Frontal cortex (tissue), 4 donors: Measurements from ENCODE around the gene HEATR9. TPM values are rescaled to one million over a fixed set of nuclear protein-coding genes. Genes with fewer than 3 reads are reported as not detected.
"Not testable (repeated sequence)": the region's sequence is repeated elsewhere in the genome, so short reads cannot be mapped to it uniquely, and the experiment has no call there.

Source experiments
- DNase-seq, 2 donors: peaks; one replicate each; pipeline ENCODE4 v3.0.0; 2012; ENCODE audit warnings: low spot score in 2 of 2
- FAIRE-seq: peaks from 2 replicates; lab custom pipeline; 2012; peaks lifted over from hg19 to GRCh38; lab: Jason Lieb, UNC
- total RNA-seq: library from RNA; depleted of rRNA; stranded (reverse); fragments of >200 nt; gene quantifications from one replicate; pipeline ENCODE4 v1.2.3, GENCODE V29; 2014
- donor health status: control.
- donor health status: control.
- donor health status: control.

Gene HEATR9, protein sequence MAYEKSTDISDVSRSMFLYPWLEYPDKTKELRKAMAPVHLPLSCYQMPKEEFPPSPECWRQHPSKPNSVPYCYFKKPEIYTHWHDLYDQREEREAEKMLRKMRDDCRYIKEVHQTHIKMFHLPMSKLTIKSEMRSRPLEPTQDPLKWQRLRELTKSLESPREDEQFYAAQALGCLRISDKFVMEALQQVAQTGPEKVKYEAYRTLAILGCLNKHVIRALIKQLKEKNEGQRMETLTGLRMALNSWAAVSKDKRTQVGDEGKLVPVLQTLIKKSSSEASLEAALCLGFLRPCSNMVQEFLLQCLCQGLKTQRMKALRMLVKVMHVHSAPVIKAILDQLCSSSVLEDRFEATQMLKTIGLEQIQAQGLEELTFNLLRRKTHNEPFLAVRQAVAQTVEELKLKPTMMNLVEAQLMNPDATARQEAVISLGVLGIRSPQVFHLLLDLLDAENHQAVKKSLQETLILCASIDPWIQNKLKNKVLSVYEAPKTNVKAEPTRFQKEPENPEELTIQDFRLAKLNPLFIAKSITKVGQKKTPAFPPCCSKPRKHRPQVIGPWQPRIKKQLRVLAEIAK
- total RNA-seq: not detected

DNA sequence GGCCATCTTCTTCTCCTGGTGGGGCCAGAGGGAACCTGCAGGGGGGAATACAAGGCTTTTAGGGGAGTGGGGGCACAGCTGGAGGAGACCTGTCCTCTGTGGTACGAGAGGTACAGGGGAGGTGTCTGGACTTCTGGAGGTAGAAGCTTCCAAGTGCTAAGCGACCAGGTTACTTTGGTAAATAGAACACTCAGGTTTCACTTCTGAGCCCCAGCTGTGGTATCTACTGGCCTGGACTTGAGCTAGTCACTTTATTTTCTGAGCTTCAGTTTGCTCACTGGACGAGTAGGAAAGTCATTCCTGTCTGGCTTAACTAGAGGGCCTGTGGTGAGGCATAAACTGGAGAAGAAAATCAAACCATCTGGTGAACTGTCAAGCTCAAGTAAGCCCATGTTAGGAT is at the start of gene HEATR9:
TSS of gene HEATR9 (minus strand) at position 155 of the 400 bp plus-strand sequence. CDS start at position 6, 149 bp downstream.
- FAIRE-seq: no peak
- no peak for DNase-seq

DNA sequence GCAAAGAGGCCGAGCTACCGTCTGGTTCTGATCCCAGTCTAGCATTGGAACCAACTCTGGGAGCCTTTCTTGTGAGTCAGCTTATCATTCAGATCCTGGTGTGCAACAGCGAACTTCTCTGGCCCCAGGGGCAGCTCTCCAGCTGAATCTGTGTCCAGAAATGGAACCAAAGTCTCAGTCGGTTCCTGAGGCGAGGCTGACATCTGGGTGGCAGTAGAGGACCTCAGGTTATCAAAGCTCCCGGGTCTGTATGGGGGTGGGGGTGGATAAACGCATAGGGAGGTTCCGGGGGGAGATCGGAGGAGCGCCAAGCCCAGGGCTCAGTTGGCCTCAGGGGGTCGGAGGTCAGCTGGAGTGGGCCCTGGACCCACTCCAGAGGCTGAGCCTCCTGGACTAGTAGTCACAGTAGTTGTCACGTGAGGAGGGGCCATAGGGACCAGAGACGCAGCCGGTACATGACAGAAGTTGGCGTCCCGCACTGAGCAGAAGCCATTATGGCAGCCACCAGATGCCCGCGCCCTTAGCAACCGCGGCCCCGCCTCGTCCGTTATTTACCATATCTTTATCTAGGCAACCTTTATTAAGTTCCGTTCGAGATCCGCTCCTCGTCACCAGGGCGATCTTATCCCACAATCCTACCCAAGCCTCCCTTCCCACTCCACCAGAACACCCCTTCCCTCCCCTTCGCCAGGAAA is 49.0 kb upstream of the HEATR9 start:
- FAIRE-seq: no peak

DNA sequence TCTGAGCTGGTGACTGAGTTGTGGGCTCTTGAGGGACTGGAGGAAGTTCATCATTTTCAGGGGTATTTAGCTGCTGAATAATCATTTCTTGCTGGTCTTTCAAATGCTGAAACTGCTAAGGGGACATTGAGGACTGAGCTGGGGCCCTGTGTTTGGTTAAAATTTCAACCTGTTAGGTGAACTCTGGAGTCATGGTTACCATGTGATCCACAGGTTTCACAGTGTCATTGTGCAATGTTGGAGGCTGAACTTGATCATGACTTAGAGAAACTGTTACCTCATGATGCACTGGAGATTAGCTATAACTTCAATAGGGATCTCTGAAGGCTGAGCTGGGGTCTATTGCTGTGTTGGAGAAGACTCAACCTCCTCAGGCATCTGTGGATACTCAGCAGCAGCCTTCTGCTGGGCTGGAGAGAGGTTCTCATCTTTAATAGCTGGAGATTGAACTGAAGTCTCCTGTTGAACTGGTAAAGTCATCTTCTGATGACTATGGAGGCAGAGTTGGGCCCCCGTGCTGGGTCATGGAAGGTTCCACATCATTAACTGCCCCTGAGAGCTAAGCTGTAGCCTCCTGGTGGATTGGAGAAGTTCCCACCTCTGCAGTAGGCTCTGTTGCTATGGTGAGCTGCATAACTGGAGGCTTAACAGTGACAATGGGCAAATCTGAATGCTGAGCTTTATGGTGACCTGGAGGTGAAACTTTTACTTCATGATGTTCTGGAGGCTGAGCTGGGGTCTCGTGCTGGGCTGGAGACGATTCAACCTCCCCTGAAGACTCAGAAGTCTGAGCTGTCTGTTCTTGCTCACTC is 46.7 kb upstream of the HEATR9 start:
- FAIRE-seq (no peak), DNase-seq (no peak)

More for the DNA sequence above, 49.0 kb upstream of the HEATR9 start:
- no peak for DNase-seq

DNA sequence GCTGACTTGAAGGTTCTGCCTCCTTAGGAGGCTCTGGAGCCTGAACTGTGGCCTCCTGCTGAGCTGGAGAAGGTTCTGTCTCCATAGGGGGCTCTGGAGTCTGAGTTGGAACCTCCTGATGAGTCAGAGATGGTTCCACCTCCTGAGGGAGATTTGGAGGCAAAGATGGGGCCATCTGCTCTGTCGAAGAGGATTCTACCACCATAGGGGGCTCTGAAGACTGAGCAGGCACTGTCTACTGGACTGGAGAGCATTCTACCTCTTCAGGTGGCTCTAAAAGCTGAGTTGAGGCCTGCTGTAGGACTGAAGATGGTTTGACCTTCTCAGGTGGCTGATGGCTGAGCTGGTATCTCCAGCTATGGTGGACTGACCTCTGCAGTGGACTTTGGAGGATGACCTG is 45.7 kb upstream of the HEATR9 start:
- no peak for DNase-seq
- FAIRE-seq: no peak

DNA sequence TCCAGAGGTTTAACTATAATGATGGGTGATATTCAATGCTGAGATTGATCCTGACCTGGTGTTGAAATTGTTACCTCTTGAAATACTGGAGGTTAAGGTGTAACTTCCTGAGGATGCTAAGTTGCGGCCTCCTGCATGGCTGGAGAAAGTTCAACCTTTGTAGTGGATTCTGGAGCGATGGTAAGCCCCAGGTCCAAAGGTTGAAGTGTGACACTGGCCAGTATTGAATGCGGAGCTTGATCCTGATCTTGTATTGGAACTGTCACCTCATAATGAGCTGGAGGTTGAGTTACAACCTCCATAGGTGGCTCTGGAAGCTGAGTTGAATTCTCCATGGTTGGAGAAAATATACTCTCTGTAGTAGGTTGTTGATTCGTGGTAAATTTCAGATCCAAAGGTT is 44.9 kb upstream of the HEATR9 start:
- no peak for DNase-seq
- no peak for FAIRE-seq

DNA sequence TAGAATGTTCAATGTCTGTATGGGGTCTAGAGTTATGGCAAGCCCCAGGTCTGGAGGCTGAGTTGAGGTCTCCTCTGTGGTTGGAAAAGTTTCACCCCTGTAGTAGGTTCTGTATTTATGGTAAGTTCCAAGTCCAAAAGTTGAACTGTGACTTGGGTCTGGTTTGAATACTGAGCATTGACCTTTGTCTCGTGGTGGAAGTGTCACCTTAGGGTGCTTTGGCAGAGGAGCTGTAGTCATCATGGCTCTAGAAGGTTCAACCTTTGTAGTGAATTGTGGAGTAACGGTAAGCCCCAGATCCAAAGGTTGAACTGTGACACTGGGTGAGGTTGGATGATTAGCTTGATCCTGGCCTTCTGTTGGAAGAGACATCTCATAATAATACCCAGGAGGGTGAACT is 44.3 kb upstream of the HEATR9 start:
- FAIRE-seq: no peak
- no peak for DNase-seq

DNA sequence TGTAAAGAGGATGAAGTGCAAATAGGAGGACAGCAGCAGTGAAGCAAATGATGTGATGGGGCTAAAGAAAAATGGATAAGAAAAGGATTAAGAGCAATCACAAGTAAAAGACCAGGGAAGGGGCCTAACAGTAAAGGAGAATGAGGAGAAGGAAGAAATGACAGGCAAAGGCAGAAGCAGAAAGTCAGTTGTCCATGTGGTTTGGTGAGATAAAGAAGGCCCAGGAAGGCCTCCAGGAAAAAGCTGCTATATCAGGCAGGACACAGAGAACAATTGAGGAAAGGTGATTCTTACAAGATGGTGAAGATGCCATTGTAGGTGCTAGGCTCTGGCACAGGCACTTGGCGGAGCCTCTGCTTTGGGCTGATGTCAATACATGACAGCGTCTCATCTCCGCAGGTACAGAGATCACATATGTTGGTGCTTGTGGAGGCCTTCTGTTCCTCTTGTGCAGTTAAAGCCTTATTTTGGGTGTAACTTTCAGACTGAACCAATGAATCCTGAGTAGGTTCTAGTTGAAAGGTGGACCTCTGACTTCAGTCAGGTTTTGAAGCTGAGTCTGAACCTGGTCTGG is 43.7 kb upstream of the HEATR9 start:
- DNase-seq (no peak), FAIRE-seq (no peak)

DNA sequence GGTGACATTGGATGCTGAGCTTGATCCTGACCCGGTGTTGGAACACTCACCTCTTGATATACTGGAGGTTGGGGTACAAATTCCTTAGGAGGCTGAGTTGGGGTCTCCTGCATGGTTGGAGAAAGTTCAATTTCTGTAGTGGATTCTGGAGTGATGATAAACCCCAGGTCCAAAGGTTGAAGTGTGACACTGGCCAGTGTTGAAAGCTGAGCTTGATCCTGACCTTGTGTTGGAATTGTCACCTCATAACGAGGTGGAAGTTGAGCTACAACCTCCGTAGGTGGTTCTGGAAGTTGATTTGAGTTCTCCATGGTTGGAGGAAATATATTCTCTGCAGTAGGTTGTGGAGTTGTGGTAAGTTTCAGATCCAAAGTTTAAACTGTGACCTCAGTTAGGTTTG is 40.7 kb upstream of the HEATR9 start:
- FAIRE-seq: no peak
- no peak for DNase-seq

DNA sequence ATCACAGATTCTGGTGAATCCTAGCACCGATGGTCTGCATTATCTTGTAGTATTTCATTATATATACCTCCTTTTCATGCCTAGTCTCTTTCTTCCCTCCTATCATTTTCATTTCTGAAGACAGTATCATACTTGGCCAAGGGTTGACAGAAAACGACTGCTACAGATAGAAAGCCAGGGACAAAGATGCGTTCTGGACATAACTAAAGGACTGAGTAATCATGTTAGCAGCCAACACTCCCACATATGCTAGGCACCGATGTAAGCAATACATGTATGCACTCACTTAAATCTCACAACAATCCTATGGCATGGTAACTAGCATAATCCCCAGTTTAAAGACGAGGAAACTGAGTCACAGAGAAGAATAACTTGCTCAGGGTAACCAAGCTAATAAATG is 39.0 kb upstream of the HEATR9 start:
- FAIRE-seq (no peak), DNase-seq (no peak)

DNA sequence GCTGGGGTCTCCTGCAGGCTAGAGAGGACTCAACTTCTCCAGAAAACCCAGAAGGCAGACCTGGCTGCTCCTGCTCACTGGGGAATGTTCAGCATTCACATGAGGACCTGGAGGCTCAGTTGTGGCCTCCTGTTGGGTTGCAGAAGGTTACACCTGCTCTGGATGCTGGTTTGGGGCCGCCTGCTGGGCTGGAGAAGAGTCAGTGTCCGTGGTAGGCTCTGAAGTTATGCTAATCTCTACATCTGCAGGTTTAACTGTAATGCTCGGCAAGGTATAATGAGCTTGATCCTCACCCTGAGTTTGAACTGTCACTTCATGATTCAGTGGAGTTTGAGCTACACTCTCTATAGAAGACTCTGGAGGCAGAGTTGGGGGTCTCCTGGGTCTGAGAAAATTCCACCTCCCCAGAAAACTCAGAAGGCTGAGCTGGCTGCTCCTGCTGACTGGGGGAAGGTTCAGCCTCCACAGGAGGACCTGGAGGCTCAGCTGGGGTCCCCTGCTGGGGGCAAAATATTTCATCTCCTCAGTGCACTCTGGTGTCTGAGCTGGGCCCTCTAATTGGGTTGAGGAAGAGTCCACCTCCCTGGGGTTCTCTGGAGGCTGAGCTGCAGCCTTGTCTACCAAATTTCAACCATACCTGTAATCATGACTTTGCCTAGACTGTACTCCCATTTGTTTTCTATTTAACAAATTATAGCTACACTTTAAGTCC is 38.4 kb upstream of the HEATR9 start:
- FAIRE-seq (no peak), DNase-seq (no peak)

DNA sequence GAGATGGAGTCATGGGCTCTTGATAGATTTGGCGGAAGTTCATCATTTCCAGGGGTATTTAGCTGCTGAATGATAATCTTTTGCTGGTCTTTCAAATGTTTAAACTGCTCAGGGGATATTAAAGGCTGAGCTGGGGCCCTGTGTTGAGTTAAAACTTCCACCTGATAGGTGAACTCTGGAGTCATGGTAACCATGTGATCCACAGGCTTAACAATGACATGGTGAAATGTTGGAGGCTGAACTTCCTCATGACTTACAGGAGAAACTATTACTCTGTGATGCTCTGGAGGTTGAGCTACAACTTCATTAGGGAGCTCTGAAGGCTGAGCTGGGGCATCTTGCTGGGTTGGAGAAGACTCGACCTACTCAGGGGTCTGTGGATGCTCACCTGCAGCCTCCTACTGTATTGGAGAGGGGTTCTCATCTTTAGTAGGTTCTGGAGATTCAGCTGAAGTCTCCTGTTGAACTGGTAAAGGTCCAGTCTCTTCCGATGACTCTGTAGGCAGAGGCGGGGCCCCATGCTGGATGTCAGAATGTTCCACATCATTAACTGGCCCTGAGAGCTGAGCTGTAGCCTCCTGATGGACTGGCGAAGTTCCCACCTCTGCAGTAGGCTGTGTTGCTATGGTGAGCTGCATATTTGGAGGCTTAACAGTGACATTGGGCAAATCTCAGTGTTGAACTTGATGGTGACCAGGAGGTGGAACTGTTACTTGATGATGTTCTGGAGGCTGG is 37.7 kb upstream of the HEATR9 start:
- FAIRE-seq (no peak), DNase-seq (no peak)

DNA sequence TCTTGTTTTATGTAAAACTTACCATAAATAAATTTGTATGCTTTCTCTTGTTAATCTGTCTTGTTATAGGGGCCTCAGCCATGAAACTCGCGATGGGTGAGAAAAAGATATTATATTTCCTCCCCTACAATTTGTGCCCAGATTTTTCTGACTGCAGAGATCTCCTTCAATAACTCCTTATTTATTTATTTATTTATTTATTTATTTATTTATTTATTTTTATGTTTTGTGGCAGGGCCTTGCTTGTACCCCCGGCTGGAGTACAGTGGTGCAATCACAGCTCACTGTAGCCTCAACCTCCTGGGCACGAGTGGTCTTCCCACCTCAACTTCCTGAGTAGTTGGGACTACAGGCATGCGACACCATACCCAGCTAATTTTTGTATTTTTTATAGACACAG is 34.8 kb upstream of the HEATR9 start:
- DNase-seq: no peak
- FAIRE-seq: no peak

DNA sequence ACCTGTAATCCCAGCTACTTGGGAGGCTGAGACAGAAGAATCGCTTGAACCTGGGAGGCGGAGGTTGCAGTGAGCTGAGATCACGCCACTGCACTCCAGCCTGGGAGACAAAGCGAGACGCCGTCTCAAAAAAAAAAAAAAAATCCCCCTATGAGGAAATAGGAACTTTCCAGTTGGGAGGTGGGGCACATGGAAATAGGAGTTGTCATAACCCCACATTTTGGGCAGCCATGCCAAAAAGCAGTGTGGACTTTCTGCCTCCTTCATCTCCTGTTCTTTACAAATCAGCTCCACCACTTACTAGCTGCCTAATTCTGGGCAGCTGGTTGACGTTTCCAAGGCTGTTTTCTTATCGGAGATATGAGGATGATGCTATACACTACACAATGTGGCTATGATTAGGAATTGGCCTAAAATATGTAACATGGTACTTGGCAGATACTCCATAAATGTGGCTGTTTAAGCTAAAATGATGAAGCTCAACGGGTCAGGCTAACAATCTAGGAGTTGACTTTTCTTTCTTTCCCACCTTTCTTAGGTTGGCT is 33.0 kb upstream of the HEATR9 start:
- FAIRE-seq: no peak

DNA sequence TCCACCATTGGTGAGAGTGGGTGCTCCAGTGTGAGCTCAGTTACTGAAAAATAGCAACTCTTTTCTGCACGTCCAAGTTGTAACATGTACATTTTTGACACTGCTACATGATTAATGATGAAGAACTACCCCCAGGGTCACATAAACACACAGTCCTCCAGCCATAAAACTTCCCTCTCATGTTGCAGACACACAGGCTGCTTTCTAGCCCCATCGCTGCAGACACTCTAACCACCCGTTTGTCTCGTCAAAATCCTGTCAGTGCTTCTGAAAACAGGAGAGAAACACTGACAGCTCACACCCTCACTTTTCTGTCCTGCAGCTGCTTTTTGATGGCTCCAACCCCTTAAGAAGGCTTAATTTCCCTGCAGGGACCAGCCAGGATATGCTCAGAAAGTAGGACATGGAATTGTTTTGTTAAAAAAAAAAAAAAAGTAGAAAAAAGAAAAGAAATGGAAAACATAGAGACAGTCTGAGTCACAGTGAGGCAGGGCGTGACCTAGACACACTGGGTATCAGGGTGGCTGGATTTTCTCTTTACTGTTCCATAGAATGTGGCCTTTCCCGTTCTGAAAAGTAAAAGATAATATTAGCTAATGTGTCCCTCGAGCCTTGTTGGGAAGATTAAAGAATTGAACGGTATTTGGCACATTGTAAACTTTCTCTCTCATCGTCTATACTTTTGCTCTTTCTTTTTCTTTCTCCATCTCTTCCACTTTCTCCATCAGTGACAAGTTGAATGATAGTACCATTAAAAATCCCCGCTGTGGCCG is 32.2 kb upstream of the HEATR9 start:
- no peak for FAIRE-seq
- DNase-seq: no peak

More for the DNA sequence above, 33.0 kb upstream of the HEATR9 start:
- no peak for DNase-seq

DNA sequence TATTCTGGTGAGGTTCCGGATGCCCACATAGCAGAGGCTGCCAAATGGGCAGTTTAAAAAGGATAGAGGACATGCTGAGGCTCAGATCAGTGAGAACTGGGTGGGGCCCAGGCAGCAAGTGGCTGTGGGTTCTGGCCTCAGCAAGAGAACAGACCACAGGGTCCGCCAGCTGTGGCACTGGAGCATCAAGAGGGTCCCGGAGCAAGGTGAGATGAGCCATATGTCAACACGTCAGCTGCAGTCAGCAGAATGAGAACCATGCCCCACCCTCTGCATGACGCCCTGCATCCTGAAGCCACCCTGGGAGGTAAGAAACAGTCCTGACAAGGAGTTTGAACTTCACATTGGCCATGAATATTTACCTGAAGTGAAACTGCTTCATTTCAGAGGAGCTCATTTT is 31.6 kb upstream of the HEATR9 start:
- no peak for FAIRE-seq
- no peak for DNase-seq

DNA sequence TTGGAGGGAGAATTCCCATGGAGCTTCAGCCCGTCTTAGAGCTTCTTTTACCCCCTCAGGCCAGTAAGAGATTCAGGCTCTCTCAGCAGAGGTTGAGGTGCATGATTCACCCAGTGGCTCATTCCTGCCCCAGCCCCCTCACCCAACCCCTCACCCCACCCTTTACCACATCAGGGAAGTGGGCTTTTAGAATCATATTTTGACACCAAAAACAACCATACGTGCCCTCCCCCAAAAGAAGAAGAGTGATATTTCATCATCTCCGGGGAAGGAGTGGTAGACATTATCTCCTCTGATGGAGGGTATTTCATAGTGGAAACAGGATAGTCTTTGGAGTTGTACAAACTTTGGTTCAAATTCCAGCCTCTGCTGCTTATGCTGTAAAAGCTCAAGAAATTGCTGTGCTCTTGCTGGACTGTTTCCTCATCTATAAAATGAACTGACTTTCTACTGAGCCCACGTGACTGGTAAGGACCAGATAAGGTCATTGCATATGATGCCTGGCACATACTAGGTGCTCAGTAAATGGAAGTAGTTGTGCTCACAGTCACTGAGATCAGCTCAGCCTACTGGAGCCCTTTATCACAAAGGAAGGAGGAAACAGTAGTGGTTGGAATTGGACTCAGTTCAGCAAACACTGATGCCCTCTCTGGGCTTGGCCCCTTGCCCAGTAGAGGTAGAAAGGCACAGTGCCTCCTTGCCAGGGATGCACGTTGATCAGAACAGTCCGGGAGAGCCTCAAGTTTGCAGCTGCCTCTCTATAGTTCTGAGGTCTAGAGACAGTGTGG is 29.8 kb upstream of the HEATR9 start:
- FAIRE-seq: no peak
- no peak for DNase-seq

DNA sequence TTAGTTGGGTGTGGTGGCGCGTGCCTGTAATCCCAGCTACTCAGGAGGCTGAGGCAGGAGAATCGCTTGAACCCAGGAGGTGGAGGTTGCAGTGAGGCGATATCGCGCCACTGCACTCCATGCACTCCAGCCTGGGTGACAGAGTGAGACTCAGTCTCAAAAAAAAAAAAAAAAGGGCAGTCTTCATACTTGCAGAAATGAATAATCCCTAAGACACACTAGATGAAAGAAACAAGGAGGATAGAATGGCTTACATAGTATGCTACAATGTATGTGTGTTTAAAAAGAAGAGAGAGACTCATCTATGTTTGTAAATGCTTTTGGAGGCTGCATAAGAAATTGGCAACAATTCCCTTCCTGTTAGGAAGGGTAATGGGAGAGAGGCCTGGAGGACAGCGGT is 29.1 kb upstream of the HEATR9 start:
- DNase-seq, FAIRE-seq: not testable (repeated sequence)
